GM23338 (cell line): Measurements from ENCODE around the gene FBRSL1. TPM values are rescaled to one million over a fixed set of nuclear protein-coding genes. Genes with fewer than 3 reads are reported as not detected.

Experiments
- ATAC-seq: fragments of 200-7000 bp; cut with Tn5 transposase; 3 replicates; pipeline ENCODE4 v1.9.1; 2020
- DNase-seq: peaks from one replicate; pipeline ENCODE4 v3.0.0-alpha.2; 2015; ENCODE audit warnings: low spot score
- H2AFZ ChIP-seq: fragments of 200-600 bp; sonication (generic); 2 replicates; pipeline ENCODE4 v1.8.0; 2016; ENCODE audit warnings: antibody characterized with exemption, mild to moderate bottlenecking, moderate library complexity
- H3F3A ChIP-seq: fragments of 200-600 bp; sonication (generic); replicated peaks from 2 replicates; pipeline ENCODE4 v1.8.0; 2017; ENCODE audit warnings: antibody characterized with exemption, mixed run types, low read depth
- H3K27ac ChIP-seq: fragments of 200-600 bp; sonication (generic); 2 replicates; pipeline ENCODE4 v1.6.1; 2016; ENCODE audit warnings: low read depth
- H3K27me3 ChIP-seq: fragments of 200-600 bp; sonication (generic); 2 replicates; pipeline ENCODE4 v1.8.0; 2016; ENCODE audit warnings: mild to moderate bottlenecking, mixed run types, moderate library complexity; ENCODE audit not compliant: insufficient read depth
- H3K36me3 ChIP-seq: fragments of 200-600 bp; sonication (generic); 2 replicates; pipeline ENCODE4 v1.8.0; 2016; ENCODE audit warnings: mild to moderate bottlenecking; ENCODE audit not compliant: insufficient read depth
- H3K4me1 ChIP-seq: fragments of 200-600 bp; sonication (generic); 2 replicates; pipeline ENCODE4 v1.8.0; 2016; ENCODE audit warnings: mild to moderate bottlenecking, moderate library complexity; ENCODE audit not compliant: insufficient read depth
- H3K4me2 ChIP-seq: fragments of 200-600 bp; sonication (generic); 2 replicates; pipeline ENCODE4 v1.7.1; 2017; ENCODE audit warnings: mixed run types
- H3K4me3 ChIP-seq: fragments of 200-600 bp; sonication (generic); 2 replicates; pipeline ENCODE4 v1.6.1; 2016; ENCODE audit warnings: mixed run types
- H3K79me2 ChIP-seq: fragments of 200-600 bp; sonication (generic); replicated peaks from 2 replicates; pipeline ENCODE4 v1.8.0; 2017; ENCODE audit warnings: mild to moderate bottlenecking; ENCODE audit not compliant: insufficient read depth
- H3K9me2 ChIP-seq: fragments of 200-600 bp; sonication (generic); 2 replicates; pipeline ENCODE4 v1.8.0; 2017; ENCODE audit not compliant: insufficient read depth
- H4K20me1 ChIP-seq: fragments of 200-600 bp; sonication (generic); replicated peaks from 2 replicates; pipeline ENCODE4 v1.8.0; 2017; ENCODE audit warnings: mild to moderate bottlenecking; ENCODE audit not compliant: insufficient read depth
- H3K27ac Mint-ChIP-seq: 2 replicates; pipeline ENCODE4 v1.8.0; 2020; ENCODE audit warnings: inconsistent platforms, mild to moderate bottlenecking, moderate library complexity, mixed read lengths
- H3K27me3 Mint-ChIP-seq: 3 replicates; pipeline ENCODE4 v1.8.0; 2022; ENCODE audit warnings: low read depth, mild to moderate bottlenecking, moderate library complexity, mixed read lengths, inconsistent platforms; ENCODE audit not compliant: insufficient read depth, poor library complexity
- H3K36me3 Mint-ChIP-seq: 3 replicates; pipeline ENCODE4 v1.8.0; 2021; ENCODE audit warnings: low read depth, mild to moderate bottlenecking, inconsistent platforms, moderate library complexity, mixed read lengths
- H3K4me1 Mint-ChIP-seq: 3 replicates; pipeline ENCODE4 v1.8.0; 2020; ENCODE audit warnings: mild to moderate bottlenecking, inconsistent platforms, mixed read lengths
- H3K4me3 Mint-ChIP-seq: 3 replicates; pipeline ENCODE4 v1.8.0; 2021; ENCODE audit warnings: moderate library complexity, mild to moderate bottlenecking, inconsistent platforms, mixed read lengths
- H3K9me3 Mint-ChIP-seq: 3 replicates; pipeline ENCODE4 v1.8.0; 2020; ENCODE audit warnings: moderate library complexity, mild to moderate bottlenecking, inconsistent platforms, mixed read lengths
- CREB1 ChIP-seq: fragments of 250-450 bp; sonication (Bioruptor Pico); IDR thresholded peaks from 2 replicates; pipeline ENCODE4 v1.5.0; 2020; ENCODE audit warnings: low read depth, mild to moderate bottlenecking, moderate library complexity
- EZH2 ChIP-seq: fragments of 200-600 bp; sonication (generic); IDR thresholded peaks from one replicate; pipeline ENCODE4 v1.8.0; 2017; ENCODE audit warnings: antibody characterized with exemption, mild to moderate bottlenecking, low read depth; ENCODE audit not compliant: unreplicated experiment
- EZH2phosphoT487 ChIP-seq: fragments of 200-600 bp; sonication (generic); IDR thresholded peaks from one replicate; pipeline ENCODE4 v1.8.1; 2018; ENCODE audit warnings: antibody characterized with exemption; ENCODE audit not compliant: unreplicated experiment
- JUNB ChIP-seq: IDR thresholded peaks from one replicate; pipeline ENCODE4 v1.6.1; 2016; ENCODE audit warnings: antibody characterized with exemption; ENCODE audit not compliant: unreplicated experiment
- NANOG ChIP-seq: IDR thresholded peaks from 2 replicates; pipeline ENCODE4 v1.6.1; 2016; ENCODE audit warnings: antibody characterized with exemption, borderline replicate concordance
- POLR2AphosphoS5 ChIP-seq: IDR thresholded peaks from 2 replicates; pipeline ENCODE4 v1.6.1; 2016; ENCODE audit warnings: antibody characterized with exemption, low read depth
- STAT1 ChIP-seq: IDR thresholded peaks from one replicate; pipeline ENCODE4 v1.6.1; 2016; ENCODE audit warnings: antibody characterized with exemption; ENCODE audit not compliant: unreplicated experiment
- ZNF114 ChIP-seq: fragments of 250-450 bp; sonication (Bioruptor Pico); IDR thresholded peaks from 2 replicates; pipeline ENCODE4 v1.5.0; 2020; ENCODE audit warnings: mild to moderate bottlenecking, moderate library complexity
- ZNF331 ChIP-seq: fragments of 250-450 bp; sonication (Bioruptor Pico); IDR thresholded peaks from 2 replicates; pipeline ENCODE4 v1.5.0; 2020; ENCODE audit warnings: low read depth, mild to moderate bottlenecking, moderate library complexity
- polyA plus RNA-seq: library from polyadenylated mRNA; unstranded; fragments of >200 nt; fragmentation: Nextera tagmentation; extraction: Ambion mirVana; gene quantifications from 2 replicates; pipeline ENCODE4 v1.2.1, GENCODE V29; 2016
- total RNA-seq: library from RNA; depleted of rRNA; stranded (reverse); fragments of >200 nt; shearing (Covaris generic); gene quantifications from 2 replicates; pipeline ENCODE4 v1.2.3, GENCODE V29; 2014
- TF ChIP-seq, protein P1 (sequence below), 2 experiments: fragments of 200-600 bp in 1 of 2; sonication (generic) in 1 of 2; conservative IDR thresholded peaks; 2 replicates each; pipeline versions ENCODE4 v1.5.1 to v1.6.1; 2016 to 2017; ENCODE audit warnings: antibody characterized with exemption in 2 of 2, low read depth in 2 of 2, mild to moderate bottlenecking in 2 of 2, moderate library complexity in 1 of 2
- TF ChIP-seq, protein P2 (sequence below): IDR thresholded peaks from 2 replicates; pipeline ENCODE4 v1.6.1; 2016; ENCODE audit warnings: antibody characterized with exemption
- TF ChIP-seq, protein P3 (sequence below): fragments of 250-450 bp; sonication (Bioruptor Pico); IDR thresholded peaks from 2 replicates; pipeline ENCODE4 v1.5.0; 2020; ENCODE audit warnings: mild to moderate bottlenecking, moderate library complexity
- TF ChIP-seq, protein P4 (sequence below): IDR thresholded peaks from one replicate; pipeline ENCODE4 v1.6.1; 2018; ENCODE audit warnings: antibody characterized with exemption; ENCODE audit not compliant: unreplicated experiment

Gene FBRSL1
- total and polyA plus RNA-seq, 2 experiments from 2014 or later = 37.8 to 89.8 TPM

DNA sequence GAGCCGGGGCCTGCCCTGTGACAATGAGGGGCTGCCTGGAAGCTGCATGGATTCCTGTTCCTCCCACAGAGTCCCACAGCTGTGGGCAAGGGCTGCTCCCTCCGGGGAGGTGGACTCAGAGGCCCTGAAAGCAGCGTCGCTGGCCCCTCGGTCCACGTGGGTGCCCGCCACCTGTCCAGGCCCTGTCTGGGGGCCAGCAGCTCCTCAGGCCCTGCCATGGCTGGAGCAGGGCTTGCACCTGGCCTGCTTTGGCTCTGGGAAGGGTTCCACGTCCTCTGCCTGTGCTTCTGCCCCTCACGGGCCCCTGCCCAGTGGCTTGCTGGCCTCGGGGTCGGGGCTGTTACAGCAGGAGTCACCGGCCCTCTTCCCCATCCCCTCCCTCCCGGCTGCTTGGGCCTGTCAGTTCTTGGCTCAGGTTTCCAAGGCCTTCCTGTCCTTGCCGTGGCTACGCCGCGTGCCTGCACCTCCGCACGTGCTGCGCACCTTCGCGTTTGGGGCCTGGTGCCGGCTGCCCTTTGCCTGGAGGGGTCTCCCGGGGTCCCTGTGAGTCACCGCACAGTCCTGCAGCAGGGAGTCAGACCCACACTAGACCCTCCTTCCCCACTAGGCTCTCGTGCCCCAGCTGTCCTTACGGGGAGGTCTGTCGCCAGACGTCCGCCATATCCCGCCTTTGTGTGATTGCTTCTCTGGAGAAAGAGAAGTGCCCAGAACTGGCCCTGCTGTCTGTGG, 5.8 kb downstream of the FBRSL1 start:
- Histone ChIP-seq H3K27me3 (peaks cover 5% of the 10 kb centered on the region), H2AFZ (no peak overlapping the region), H3K9me2 (no peaks in the 10 kb centered on the region), H4K20me1 (peaks cover 34% of the 10 kb centered on the region), H3F3A (no peaks in the 10 kb centered on the region), H3K4me1 (no peaks in the 10 kb centered on the region; the same call in 1 of the 2 replicates), H3K4me2 (no peak overlapping the region), H3K79me2 (peaks cover 95% of the 10 kb centered on the region), H3K36me3 (no peaks in the 10 kb centered on the region), H3K4me3 (no peak overlapping the region), H3K27ac (no peak overlapping the region)
- TF ChIP-seq EZH2phosphoT487 (no peak), EZH2 (no peak), NANOG (no peak), CREB1 (no peak), ZNF114 (no peak), STAT1 (no peak), POLR2AphosphoS5 (no peak), ZNF331 (no peak), JUNB (no peak)
- TF ChIP-seq, protein P1, sequence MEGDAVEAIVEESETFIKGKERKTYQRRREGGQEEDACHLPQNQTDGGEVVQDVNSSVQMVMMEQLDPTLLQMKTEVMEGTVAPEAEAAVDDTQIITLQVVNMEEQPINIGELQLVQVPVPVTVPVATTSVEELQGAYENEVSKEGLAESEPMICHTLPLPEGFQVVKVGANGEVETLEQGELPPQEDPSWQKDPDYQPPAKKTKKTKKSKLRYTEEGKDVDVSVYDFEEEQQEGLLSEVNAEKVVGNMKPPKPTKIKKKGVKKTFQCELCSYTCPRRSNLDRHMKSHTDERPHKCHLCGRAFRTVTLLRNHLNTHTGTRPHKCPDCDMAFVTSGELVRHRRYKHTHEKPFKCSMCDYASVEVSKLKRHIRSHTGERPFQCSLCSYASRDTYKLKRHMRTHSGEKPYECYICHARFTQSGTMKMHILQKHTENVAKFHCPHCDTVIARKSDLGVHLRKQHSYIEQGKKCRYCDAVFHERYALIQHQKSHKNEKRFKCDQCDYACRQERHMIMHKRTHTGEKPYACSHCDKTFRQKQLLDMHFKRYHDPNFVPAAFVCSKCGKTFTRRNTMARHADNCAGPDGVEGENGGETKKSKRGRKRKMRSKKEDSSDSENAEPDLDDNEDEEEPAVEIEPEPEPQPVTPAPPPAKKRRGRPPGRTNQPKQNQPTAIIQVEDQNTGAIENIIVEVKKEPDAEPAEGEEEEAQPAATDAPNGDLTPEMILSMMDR (conservative IDR thresholded peaks at IDR 0.05; ENCODE audit: low read depth in 2 of 2) = no peak
- TF ChIP-seq, protein P2, sequence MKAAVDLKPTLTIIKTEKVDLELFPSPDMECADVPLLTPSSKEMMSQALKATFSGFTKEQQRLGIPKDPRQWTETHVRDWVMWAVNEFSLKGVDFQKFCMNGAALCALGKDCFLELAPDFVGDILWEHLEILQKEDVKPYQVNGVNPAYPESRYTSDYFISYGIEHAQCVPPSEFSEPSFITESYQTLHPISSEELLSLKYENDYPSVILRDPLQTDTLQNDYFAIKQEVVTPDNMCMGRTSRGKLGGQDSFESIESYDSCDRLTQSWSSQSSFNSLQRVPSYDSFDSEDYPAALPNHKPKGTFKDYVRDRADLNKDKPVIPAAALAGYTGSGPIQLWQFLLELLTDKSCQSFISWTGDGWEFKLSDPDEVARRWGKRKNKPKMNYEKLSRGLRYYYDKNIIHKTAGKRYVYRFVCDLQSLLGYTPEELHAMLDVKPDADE = no peak
- TF ChIP-seq, protein P3, sequence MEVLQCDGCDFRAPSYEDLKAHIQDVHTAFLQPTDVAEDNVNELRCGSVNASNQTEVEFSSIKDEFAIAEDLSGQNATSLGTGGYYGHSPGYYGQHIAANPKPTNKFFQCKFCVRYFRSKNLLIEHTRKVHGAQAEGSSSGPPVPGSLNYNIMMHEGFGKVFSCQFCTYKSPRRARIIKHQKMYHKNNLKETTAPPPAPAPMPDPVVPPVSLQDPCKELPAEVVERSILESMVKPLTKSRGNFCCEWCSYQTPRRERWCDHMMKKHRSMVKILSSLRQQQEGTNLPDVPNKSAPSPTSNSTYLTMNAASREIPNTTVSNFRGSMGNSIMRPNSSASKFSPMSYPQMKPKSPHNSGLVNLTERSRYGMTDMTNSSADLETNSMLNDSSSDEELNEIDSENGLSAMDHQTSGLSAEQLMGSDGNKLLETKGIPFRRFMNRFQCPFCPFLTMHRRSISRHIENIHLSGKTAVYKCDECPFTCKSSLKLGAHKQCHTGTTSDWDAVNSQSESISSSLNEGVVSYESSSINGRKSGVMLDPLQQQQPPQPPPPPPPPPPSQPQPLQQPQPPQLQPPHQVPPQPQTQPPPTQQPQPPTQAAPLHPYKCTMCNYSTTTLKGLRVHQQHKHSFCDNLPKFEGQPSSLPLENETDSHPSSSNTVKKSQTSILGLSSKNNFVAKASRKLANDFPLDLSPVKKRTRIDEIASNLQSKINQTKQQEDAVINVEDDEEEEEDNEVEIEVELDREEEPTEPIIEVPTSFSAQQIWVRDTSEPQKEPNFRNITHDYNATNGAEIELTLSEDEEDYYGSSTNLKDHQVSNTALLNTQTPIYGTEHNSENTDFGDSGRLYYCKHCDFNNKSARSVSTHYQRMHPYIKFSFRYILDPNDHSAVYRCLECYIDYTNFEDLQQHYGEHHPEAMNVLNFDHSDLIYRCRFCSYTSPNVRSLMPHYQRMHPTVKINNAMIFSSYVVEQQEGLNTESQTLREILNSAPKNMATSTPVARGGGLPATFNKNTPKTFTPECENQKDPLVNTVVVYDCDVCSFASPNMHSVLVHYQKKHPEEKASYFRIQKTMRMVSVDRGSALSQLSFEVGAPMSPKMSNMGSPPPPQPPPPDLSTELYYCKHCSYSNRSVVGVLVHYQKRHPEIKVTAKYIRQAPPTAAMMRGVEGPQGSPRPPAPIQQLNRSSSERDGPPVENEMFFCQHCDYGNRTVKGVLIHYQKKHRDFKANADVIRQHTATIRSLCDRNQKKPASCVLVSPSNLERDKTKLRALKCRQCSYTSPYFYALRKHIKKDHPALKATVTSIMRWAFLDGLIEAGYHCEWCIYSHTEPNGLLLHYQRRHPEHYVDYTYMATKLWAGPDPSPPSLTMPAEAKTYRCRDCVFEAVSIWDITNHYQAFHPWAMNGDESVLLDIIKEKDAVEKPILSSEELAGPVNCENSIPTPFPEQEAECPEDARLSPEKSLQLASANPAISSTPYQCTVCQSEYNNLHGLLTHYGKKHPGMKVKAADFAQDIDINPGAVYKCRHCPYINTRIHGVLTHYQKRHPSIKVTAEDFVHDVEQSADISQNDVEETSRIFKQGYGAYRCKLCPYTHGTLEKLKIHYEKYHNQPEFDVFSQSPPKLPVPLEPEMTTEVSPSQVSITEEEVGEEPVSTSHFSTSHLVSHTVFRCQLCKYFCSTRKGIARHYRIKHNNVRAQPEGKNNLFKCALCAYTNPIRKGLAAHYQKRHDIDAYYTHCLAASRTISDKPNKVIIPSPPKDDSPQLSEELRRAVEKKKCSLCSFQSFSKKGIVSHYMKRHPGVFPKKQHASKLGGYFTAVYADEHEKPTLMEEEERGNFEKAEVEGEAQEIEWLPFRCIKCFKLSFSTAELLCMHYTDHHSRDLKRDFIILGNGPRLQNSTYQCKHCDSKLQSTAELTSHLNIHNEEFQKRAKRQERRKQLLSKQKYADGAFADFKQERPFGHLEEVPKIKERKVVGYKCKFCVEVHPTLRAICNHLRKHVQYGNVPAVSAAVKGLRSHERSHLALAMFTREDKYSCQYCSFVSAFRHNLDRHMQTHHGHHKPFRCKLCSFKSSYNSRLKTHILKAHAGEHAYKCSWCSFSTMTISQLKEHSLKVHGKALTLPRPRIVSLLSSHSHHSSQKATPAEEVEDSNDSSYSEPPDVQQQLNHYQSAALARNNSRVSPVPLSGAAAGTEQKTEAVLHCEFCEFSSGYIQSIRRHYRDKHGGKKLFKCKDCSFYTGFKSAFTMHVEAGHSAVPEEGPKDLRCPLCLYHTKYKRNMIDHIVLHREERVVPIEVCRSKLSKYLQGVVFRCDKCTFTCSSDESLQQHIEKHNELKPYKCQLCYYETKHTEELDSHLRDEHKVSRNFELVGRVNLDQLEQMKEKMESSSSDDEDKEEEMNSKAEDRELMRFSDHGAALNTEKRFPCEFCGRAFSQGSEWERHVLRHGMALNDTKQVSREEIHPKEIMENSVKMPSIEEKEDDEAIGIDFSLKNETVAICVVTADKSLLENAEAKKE = no peak
- TF ChIP-seq, protein P4, sequence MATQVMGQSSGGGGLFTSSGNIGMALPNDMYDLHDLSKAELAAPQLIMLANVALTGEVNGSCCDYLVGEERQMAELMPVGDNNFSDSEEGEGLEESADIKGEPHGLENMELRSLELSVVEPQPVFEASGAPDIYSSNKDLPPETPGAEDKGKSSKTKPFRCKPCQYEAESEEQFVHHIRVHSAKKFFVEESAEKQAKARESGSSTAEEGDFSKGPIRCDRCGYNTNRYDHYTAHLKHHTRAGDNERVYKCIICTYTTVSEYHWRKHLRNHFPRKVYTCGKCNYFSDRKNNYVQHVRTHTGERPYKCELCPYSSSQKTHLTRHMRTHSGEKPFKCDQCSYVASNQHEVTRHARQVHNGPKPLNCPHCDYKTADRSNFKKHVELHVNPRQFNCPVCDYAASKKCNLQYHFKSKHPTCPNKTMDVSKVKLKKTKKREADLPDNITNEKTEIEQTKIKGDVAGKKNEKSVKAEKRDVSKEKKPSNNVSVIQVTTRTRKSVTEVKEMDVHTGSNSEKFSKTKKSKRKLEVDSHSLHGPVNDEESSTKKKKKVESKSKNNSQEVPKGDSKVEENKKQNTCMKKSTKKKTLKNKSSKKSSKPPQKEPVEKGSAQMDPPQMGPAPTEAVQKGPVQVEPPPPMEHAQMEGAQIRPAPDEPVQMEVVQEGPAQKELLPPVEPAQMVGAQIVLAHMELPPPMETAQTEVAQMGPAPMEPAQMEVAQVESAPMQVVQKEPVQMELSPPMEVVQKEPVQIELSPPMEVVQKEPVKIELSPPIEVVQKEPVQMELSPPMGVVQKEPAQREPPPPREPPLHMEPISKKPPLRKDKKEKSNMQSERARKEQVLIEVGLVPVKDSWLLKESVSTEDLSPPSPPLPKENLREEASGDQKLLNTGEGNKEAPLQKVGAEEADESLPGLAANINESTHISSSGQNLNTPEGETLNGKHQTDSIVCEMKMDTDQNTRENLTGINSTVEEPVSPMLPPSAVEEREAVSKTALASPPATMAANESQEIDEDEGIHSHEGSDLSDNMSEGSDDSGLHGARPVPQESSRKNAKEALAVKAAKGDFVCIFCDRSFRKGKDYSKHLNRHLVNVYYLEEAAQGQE = no peak
- peaks cover 10% of the 10 kb centered on the region for H3K27me3 Mint-ChIP-seq
- H3K36me3 Mint-ChIP-seq = peaks cover 3% of the 10 kb centered on the region; the same call in 2 of the 3 replicates
- H3K27ac Mint-ChIP-seq = no peak overlapping the region
- no peak overlapping the region for H3K4me3 Mint-ChIP-seq
- DNase-seq (no peak), ATAC-seq (no peak)
- H3K4me1 Mint-ChIP-seq = peaks cover 10% of the 10 kb centered on the region
- H3K9me3 Mint-ChIP-seq = no peaks in the 10 kb centered on the region; the same call in 2 of the 3 replicates
